ENCODE data around the gene SPIRE2. TPM values are rescaled to one million over a fixed set of nuclear protein-coding genes. Genes with fewer than 3 reads are reported as not detected.

Gene SPIRE2
- total and polyA plus RNA-seq, 9 of the 15 experiments (the other 6 are each of a cell fraction or from before 2014, with no cell fraction given), result 0.70 to 7.5 (median 4.6) TPM

- TF ChIP-seq REST (IDR thresholded peaks at IDR 0.05; ENCODE audit: borderline replicate concordance), result peak; percentile 74
- no peak for TF ChIP-seq REST (CRISPR knock-in tag; IDR thresholded peaks at IDR 0.05; ENCODE audit: low read depth)
- TF ChIP-seq KDM5B (IDR thresholded peaks at IDR 0.05; ENCODE audit: insufficient replicate concordance, low read depth, low read length), result no peak
- peak; percentile 22; the same call in 1 of the 2 replicates for TF ChIP-seq PML (IDR thresholded peaks at IDR 0.05; ENCODE audit: low read length)
- peak; percentile 83 for TF ChIP-seq TEAD4 (IDR thresholded peaks at IDR 0.05; ENCODE audit: low read length)
- TF ChIP-seq TEAD4 (CRISPR knock-in tag; IDR thresholded peaks at IDR 0.05; ENCODE audit: borderline replicate concordance), result no peak
- no peak for TF ChIP-seq ZC3H11A (IDR thresholded peaks at IDR 0.05; ENCODE audit: low read depth, low read length)
- no peak for TF ChIP-seq KAT2B (IDR thresholded peaks at IDR 0.05; ENCODE audit: low read depth, low read length)
- peak; percentile 48; the same call in 1 of the 2 replicates for TF ChIP-seq PKNOX1 (IDR thresholded peaks at IDR 0.05)
- peak; percentile 21 to 25; a peak in 2 of 4 replicates for TF ChIP-seq NRF1 (conservative IDR thresholded peaks at IDR 0.05 in 1 of 2, IDR thresholded peaks at IDR 0.05 in 1 of 2)
- TF ChIP-seq ZNF140 (CRISPR knock-in tag; IDR thresholded peaks at IDR 0.05), result no peak
- no peak for TF ChIP-seq ZNF174 (CRISPR knock-in tag; IDR thresholded peaks at IDR 0.05)
- TF ChIP-seq BRD9 (IDR thresholded peaks at IDR 0.05; ENCODE audit: low read depth, partially characterized antibody), result no peak
- no peak for TF ChIP-seq POLR2AphosphoS2 (IDR thresholded peaks at IDR 0.05; ENCODE audit: low read length)
- TF ChIP-seq, protein P1, sequence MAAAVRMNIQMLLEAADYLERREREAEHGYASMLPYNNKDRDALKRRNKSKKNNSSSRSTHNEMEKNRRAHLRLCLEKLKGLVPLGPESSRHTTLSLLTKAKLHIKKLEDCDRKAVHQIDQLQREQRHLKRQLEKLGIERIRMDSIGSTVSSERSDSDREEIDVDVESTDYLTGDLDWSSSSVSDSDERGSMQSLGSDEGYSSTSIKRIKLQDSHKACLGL (CRISPR knock-in tag; IDR thresholded peaks at IDR 0.05; ENCODE audit: borderline replicate concordance, poor library complexity, severe bottlenecking), result no peak
- TF ChIP-seq SIX5 (IDR thresholded peaks at IDR 0.05; ENCODE audit: borderline replicate concordance in 1 of 2, insufficient read depth in 1 of 2, low read depth in 1 of 2, low read length in 2 of 2), result no peak
Observed at GRCh38 chr16:89786474-89787364, 41.6 kb upstream of the SPIRE2 start (continued).

Data from K562 (cell line).